OCI-LY3 (cell line): ENCODE results near the gene LMX1B.

ENCODE experiments used
- H2AFZ ChIP-seq: fragments of 200-600, 300-600 bp; shearing (Covaris generic); 2 replicates; pipeline ENCODE4 v1.6.0; 2014; ENCODE audit warnings: antibody characterized with exemption, low read depth, low read length
- H3K27ac ChIP-seq: fragments of 200-600, 300-600 bp; sonication (generic); 2 replicates; pipeline ENCODE4 v1.5.1; 2014; ENCODE audit warnings: mild to moderate bottlenecking, low read length, moderate library complexity, mixed read lengths
- H3K27me3 ChIP-seq: fragments of 200-600, 300-600 bp; sonication (generic); 2 replicates; pipeline ENCODE4 v1.6.1; 2014; ENCODE audit warnings: low read depth, low read length, mixed read lengths
- H3K36me3 ChIP-seq: fragments of 200-600, 300-600 bp; sonication (generic); replicated peaks from 2 replicates; pipeline ENCODE3; 2014; ENCODE audit warnings: low read depth, low read length, mixed read lengths
- H3K4me1 ChIP-seq: fragments of 300-600, 200-600 bp; sonication (generic); 2 replicates; pipeline ENCODE4 v1.6.1; 2014; ENCODE audit warnings: low read length, mixed read lengths
- H3K4me2 ChIP-seq: fragments of 200-600, 300-600 bp; sonication (generic); 2 replicates; pipeline ENCODE4 v1.6.1; 2014; ENCODE audit warnings: low read length, mixed read lengths
- H3K4me3 ChIP-seq: fragments of 300-600, 200-600 bp; sonication (generic); 2 replicates; pipeline ENCODE4 v1.5.1; 2014; ENCODE audit warnings: antibody characterized with exemption, mild to moderate bottlenecking, low read length, moderate library complexity
- H3K79me2 ChIP-seq: fragments of 300-600, 200-600 bp; shearing (Covaris generic); 2 replicates; pipeline ENCODE4 v1.6.1; 2014; ENCODE audit warnings: mild to moderate bottlenecking, low read length, mixed read lengths
- H3K9ac ChIP-seq: fragments of 300-600, 200-600 bp; shearing (Covaris generic); 2 replicates; pipeline ENCODE4 v1.6.0; 2014; ENCODE audit warnings: mild to moderate bottlenecking, low read length, moderate library complexity
- H3K9me3 ChIP-seq: fragments of 200-600, 300-600 bp; shearing (Covaris generic); 2 replicates; pipeline ENCODE4 v1.6.1; 2014; ENCODE audit warnings: low read length, mixed read lengths; ENCODE audit not compliant: insufficient read depth
- H4K20me1 ChIP-seq: fragments of 200-600, 300-600 bp; sonication (generic); 2 replicates; pipeline ENCODE4 v1.6.1; 2016; ENCODE audit warnings: low read length, mixed read lengths; ENCODE audit not compliant: insufficient read depth
- CTCF ChIP-seq: fragments of 200-600, 300-600 bp; sonication (generic); IDR thresholded peaks from 2 replicates; pipeline ENCODE4 v1.5.1; 2014; ENCODE audit warnings: antibody characterized with exemption, low read length, low read depth
- EZH2phosphoT487 ChIP-seq: fragments of 200-600 bp; shearing (Covaris generic); IDR thresholded peaks from 2 replicates; pipeline ENCODE4 v1.6.1; 2018; ENCODE audit warnings: antibody characterized with exemption, mixed run types, low read depth

The LMX1B gene

GRCh38 chr9:126583144-126583760 is 30.5 kb upstream of the LMX1B start:
- H2AFZ ChIP-seq, result no peak overlapping the region
- no peaks in the 10 kb centered on the region for H4K20me1 ChIP-seq
- no peaks in the 10 kb centered on the region for H3K36me3 ChIP-seq
- H3K9ac ChIP-seq, result no peak overlapping the region
- no peaks in the 10 kb centered on the region for H3K4me1 ChIP-seq
- H3K27me3 ChIP-seq, result peaks cover 8% of the 10 kb centered on the region; the same call in 1 of the 2 replicates
- H3K27ac ChIP-seq, result no peak overlapping the region
- TF ChIP-seq EZH2phosphoT487 (no peak), CTCF (no peak)
- no peaks in the 10 kb centered on the region for H3K9me3 ChIP-seq
- no peak overlapping the region for H3K4me2 ChIP-seq
- H3K79me2 ChIP-seq, result no peaks in the 10 kb centered on the region
- H3K4me3 ChIP-seq, result no peak overlapping the region

GRCh38 chr9:126584611-126585010 is 29.1 kb upstream of the LMX1B start:
- no peaks in the 10 kb centered on the region for H3K79me2 ChIP-seq
- H3K9me3 ChIP-seq, result no peaks in the 10 kb centered on the region
- H4K20me1 ChIP-seq, result no peaks in the 10 kb centered on the region
- H3K27me3 ChIP-seq, result peaks cover 15% of the 10 kb centered on the region; the same call in 1 of the 2 replicates
- H3K4me1 ChIP-seq, result no peaks in the 10 kb centered on the region
- TF ChIP-seq CTCF, result no peak
- no peak for TF ChIP-seq EZH2phosphoT487
- H3K27ac ChIP-seq, result no peak overlapping the region
- no peaks in the 10 kb centered on the region for H3K36me3 ChIP-seq
- H3K9ac ChIP-seq, result no peak overlapping the region
- H3K4me2 ChIP-seq, result no peak overlapping the region
- no peak overlapping the region for H2AFZ ChIP-seq
- no peak overlapping the region for H3K4me3 ChIP-seq

GRCh38 chr9:126586236-126586635 is 27.5 kb upstream of the LMX1B start:
- Histone ChIP-seq H3K4me2 (no peak overlapping the region), H3K36me3 (no peaks in the 10 kb centered on the region), H3K27me3 (peaks cover 18% of the 10 kb centered on the region; the same call in 1 of the 2 replicates), H3K27ac (no peak overlapping the region), H2AFZ (no peak overlapping the region), H3K79me2 (no peaks in the 10 kb centered on the region), H3K4me3 (no peak overlapping the region), H3K4me1 (no peaks in the 10 kb centered on the region), H3K9me3 (no peaks in the 10 kb centered on the region), H3K9ac (no peak overlapping the region), H4K20me1 (no peaks in the 10 kb centered on the region)
- TF ChIP-seq EZH2phosphoT487 (no peak), CTCF (no peak)

GRCh38 chr9:126587187-126588185 is 26.2 kb upstream of the LMX1B start:
- Histone ChIP-seq H2AFZ (no peak overlapping the region), H3K27ac (no peak overlapping the region), H4K20me1 (no peaks in the 10 kb centered on the region), H3K4me3 (no peak overlapping the region), H3K79me2 (no peaks in the 10 kb centered on the region), H3K9me3 (no peaks in the 10 kb centered on the region), H3K9ac (no peak overlapping the region), H3K36me3 (no peaks in the 10 kb centered on the region), H3K27me3 (peaks cover 16% of the 10 kb centered on the region; the same call in 1 of the 2 replicates), H3K4me2 (no peak overlapping the region), H3K4me1 (no peaks in the 10 kb centered on the region)
- TF ChIP-seq CTCF (no peak), EZH2phosphoT487 (no peak)
